Ovary (tissue), 3 donors: ENCODE results near the gene GRWD1.

ENCODE experiments used
- EP300 ChIP-seq: sonication (generic); formaldehyde crosslinking; IDR thresholded peaks from one replicate; pipeline ENCODE4 v1.6.1; 2017; ENCODE audit warnings: antibody characterized with exemption
- POLR2A ChIP-seq: fragments of 450-650 bp; IDR thresholded peaks from one replicate; pipeline ENCODE4 v1.6.1; 2017; ENCODE audit warnings: antibody characterized with exemption, mild to moderate bottlenecking, moderate library complexity
- TF ChIP-seq, protein P1 (sequence below), 3 donors: fragments of 450-650 bp in 2 of 3; fragments of 200-600 bp in 1 of 3; IDR thresholded peaks; one replicate each; pipeline versions ENCODE4 v1.5.1 to v1.8.0; 2016 to 2022; ENCODE audit warnings: antibody characterized with exemption in 3 of 3, mild to moderate bottlenecking in 1 of 3
- donor health status: DM: no; HTN: no; CAD: no.

DNA sequence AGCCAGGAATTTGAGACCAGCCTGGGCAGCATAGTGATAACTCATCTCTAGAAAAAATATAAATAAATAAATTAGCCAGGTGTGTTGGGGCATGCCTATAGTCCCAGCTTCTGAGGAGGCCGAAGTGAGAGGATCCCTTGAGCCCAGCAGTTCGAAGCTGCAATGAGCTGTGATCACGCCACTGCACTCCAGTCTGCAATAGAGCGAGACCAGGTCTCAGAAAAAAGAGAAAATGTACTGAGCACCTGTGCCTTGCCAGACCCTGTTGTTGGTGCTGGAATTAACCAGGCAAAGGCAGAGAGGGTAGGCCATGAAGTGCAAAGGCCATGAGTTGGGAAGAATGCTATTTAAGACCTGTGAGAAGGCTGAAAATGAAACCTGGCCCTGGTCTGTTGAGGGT lies 26.1 kb downstream of the GRWD1 start:
- TF ChIP-seq POLR2A (no peak), EP300 (no peak)
- TF ChIP-seq, protein P1, sequence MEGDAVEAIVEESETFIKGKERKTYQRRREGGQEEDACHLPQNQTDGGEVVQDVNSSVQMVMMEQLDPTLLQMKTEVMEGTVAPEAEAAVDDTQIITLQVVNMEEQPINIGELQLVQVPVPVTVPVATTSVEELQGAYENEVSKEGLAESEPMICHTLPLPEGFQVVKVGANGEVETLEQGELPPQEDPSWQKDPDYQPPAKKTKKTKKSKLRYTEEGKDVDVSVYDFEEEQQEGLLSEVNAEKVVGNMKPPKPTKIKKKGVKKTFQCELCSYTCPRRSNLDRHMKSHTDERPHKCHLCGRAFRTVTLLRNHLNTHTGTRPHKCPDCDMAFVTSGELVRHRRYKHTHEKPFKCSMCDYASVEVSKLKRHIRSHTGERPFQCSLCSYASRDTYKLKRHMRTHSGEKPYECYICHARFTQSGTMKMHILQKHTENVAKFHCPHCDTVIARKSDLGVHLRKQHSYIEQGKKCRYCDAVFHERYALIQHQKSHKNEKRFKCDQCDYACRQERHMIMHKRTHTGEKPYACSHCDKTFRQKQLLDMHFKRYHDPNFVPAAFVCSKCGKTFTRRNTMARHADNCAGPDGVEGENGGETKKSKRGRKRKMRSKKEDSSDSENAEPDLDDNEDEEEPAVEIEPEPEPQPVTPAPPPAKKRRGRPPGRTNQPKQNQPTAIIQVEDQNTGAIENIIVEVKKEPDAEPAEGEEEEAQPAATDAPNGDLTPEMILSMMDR (IDR thresholded peaks at IDR 0.05), result no peak
